GM18499 (cell line): ENCODE results near the gene CTPS1.

ENCODE experiments used
- ATAC-seq: cut with Tn5 transposase; IDR thresholded peaks from one replicate; pipeline ENCODE4 v1.9.1; 2021; ENCODE audit warnings: moderate number of reproducible peaks; ENCODE audit not compliant: insufficient read depth, unreplicated experiment

Gene CTPS1

DNA sequence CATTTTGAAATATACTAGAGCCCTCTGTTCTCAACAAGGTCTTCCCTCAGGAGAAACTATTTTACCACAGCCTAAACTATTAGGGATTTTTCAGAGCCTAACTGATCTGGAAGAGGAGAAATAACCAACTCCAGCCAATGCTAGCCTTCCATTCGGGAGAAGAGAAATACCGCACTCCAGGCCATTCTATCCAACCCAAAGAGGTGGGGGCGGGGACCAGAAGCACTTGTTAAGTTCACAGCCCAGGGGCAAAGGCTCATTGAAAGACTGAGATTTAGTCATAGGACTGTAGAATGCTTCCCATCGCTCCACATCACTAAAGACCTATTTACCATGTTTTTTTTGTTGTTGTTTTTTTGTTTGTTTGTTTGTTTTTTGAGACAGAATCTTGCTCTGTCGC is 77.4 kb downstream of the CTPS1 start:
- no peak for ATAC-seq
